ENCODE results near the gene PPIL4. TPM values are rescaled to one million over a fixed set of nuclear protein-coding genes. Genes with fewer than 3 reads are reported as not detected.

Gene PPIL4
- total RNA-seq, 1 experiment from 2014 or later = 25.0 TPM

GRCh38 chr6:149459761-149460160 lies 86.1 kb downstream of the PPIL4 start:
- no peaks in the 10 kb centered on the region for H3K27me3 ChIP-seq (ENCODE audit: low read length)
- H3K27ac ChIP-seq (ENCODE audit: low read length) = no peak overlapping the region
- H3K9me3 ChIP-seq (ENCODE audit: low read length) = no peaks in the 10 kb centered on the region
- H3K9me2 ChIP-seq (replicated peaks; ENCODE audit: insufficient read depth, low read length) = no peaks in the 10 kb centered on the region
- no peak overlapping the region for H3K4me2 ChIP-seq (ENCODE audit: low read depth, low read length, poor library complexity, severe bottlenecking)
- peaks cover 65% of the 10 kb centered on the region for H3K79me2 ChIP-seq (ENCODE audit: low read length)
- H4K20me1 ChIP-seq (ENCODE audit: insufficient read depth, low read depth, low read length) = peaks cover 36% of the 10 kb centered on the region
- H3K4me3 ChIP-seq (ENCODE audit: low read length) = no peak overlapping the region
- peaks cover 76% of the 10 kb centered on the region for H3K36me3 ChIP-seq (ENCODE audit: insufficient read depth, low read length)
- no peak for DNase-seq
- no peaks in the 10 kb centered on the region for H3K4me1 ChIP-seq (ENCODE audit: low read length)
- H2AFZ ChIP-seq (ENCODE audit: low read length) = no peak overlapping the region
- no peak overlapping the region for H3K9ac ChIP-seq (ENCODE audit: low read length)

GRCh38 chr6:149458806-149459205 lies 87.0 kb downstream of the PPIL4 start:
- H3K27ac ChIP-seq (ENCODE audit: low read length) = no peak overlapping the region
- no peaks in the 10 kb centered on the region for H3K4me1 ChIP-seq (ENCODE audit: low read length)
- no peak overlapping the region for H3K4me3 ChIP-seq (ENCODE audit: low read length)
- H3K79me2 ChIP-seq (ENCODE audit: low read length) = peaks cover 55% of the 10 kb centered on the region
- DNase-seq = no peak
- H2AFZ ChIP-seq (ENCODE audit: low read length) = no peak overlapping the region
- H3K4me2 ChIP-seq (ENCODE audit: low read depth, low read length, poor library complexity, severe bottlenecking) = no peak overlapping the region
- H3K9me2 ChIP-seq (replicated peaks; ENCODE audit: insufficient read depth, low read length) = no peaks in the 10 kb centered on the region
- no peak overlapping the region for H3K9ac ChIP-seq (ENCODE audit: low read length)
- H3K27me3 ChIP-seq (ENCODE audit: low read length) = no peaks in the 10 kb centered on the region
- H4K20me1 ChIP-seq (ENCODE audit: insufficient read depth, low read depth, low read length) = peaks cover 38% of the 10 kb centered on the region
- peaks cover 74% of the 10 kb centered on the region for H3K36me3 ChIP-seq (ENCODE audit: insufficient read depth, low read length)
- no peaks in the 10 kb centered on the region for H3K9me3 ChIP-seq (ENCODE audit: low read length)

DNA sequence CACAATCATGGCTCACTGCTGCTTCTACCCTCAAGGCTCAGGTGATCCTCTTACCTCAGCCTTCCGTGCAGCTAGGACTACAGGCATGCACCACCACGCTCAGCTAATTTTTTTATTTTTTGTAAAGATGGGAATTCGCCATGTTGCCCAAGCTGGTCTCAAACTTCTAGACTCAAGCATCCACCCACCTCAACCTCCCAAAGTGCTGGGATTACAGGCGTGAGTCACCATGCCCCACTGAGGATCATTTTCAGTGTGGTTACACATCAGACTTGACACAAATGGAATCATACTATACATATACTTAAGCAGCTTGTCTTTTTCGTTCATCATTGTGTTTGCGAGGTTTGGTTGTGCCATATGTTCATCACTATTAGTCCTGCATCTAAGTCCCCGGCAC lies 87.6 kb downstream of the PPIL4 start:
- Histone ChIP-seq H3K9me3 (ENCODE audit: low read length) (no peaks in the 10 kb centered on the region), H3K27ac (ENCODE audit: low read length) (no peak overlapping the region), H4K20me1 (ENCODE audit: insufficient read depth, low read depth, low read length) (peaks cover 38% of the 10 kb centered on the region), H3K9ac (ENCODE audit: low read length) (no peak overlapping the region), H3K27me3 (ENCODE audit: low read length) (no peaks in the 10 kb centered on the region), H3K36me3 (ENCODE audit: insufficient read depth, low read length) (peaks cover 75% of the 10 kb centered on the region), H3K4me1 (ENCODE audit: low read length) (no peaks in the 10 kb centered on the region), H3K79me2 (ENCODE audit: low read length) (peaks cover 51% of the 10 kb centered on the region), H2AFZ (ENCODE audit: low read length) (no peak overlapping the region), H3K4me3 (ENCODE audit: low read length) (no peak overlapping the region), H3K4me2 (ENCODE audit: low read depth, low read length, poor library complexity, severe bottlenecking) (no peak overlapping the region), H3K9me2 (replicated peaks; ENCODE audit: insufficient read depth, low read length) (no peaks in the 10 kb centered on the region)
- DNase-seq = no peak

GRCh38 chr6:149457316-149457884 lies 88.4 kb downstream of the PPIL4 start:
- Histone ChIP-seq H3K27ac (ENCODE audit: low read length) (no peak overlapping the region), H3K4me1 (ENCODE audit: low read length) (no peaks in the 10 kb centered on the region), H4K20me1 (ENCODE audit: insufficient read depth, low read depth, low read length) (peaks cover 38% of the 10 kb centered on the region), H3K9me3 (ENCODE audit: low read length) (no peaks in the 10 kb centered on the region), H3K27me3 (ENCODE audit: low read length) (no peaks in the 10 kb centered on the region), H3K79me2 (ENCODE audit: low read length) (peaks cover 43% of the 10 kb centered on the region), H3K4me2 (ENCODE audit: low read depth, low read length, poor library complexity, severe bottlenecking) (no peak overlapping the region), H3K36me3 (ENCODE audit: insufficient read depth, low read length) (peaks cover 80% of the 10 kb centered on the region), H3K4me3 (ENCODE audit: low read length) (no peak overlapping the region), H3K9ac (ENCODE audit: low read length) (no peak overlapping the region), H2AFZ (ENCODE audit: low read length) (no peak overlapping the region), H3K9me2 (replicated peaks; ENCODE audit: insufficient read depth, low read length) (no peaks in the 10 kb centered on the region)
- DNase-seq = no peak

GRCh38 chr6:149456311-149457021 lies 89.4 kb downstream of the PPIL4 start:
- Histone ChIP-seq H2AFZ (ENCODE audit: low read length) (no peak overlapping the region), H3K27me3 (ENCODE audit: low read length) (no peaks in the 10 kb centered on the region), H3K4me1 (ENCODE audit: low read length) (no peaks in the 10 kb centered on the region), H4K20me1 (ENCODE audit: insufficient read depth, low read depth, low read length) (peaks cover 38% of the 10 kb centered on the region), H3K9ac (ENCODE audit: low read length) (no peak overlapping the region), H3K27ac (ENCODE audit: low read length) (no peak overlapping the region), H3K4me3 (ENCODE audit: low read length) (no peak overlapping the region), H3K36me3 (ENCODE audit: insufficient read depth, low read length) (peaks cover 80% of the 10 kb centered on the region), H3K79me2 (ENCODE audit: low read length) (peaks cover 33% of the 10 kb centered on the region), H3K9me3 (ENCODE audit: low read length) (no peaks in the 10 kb centered on the region), H3K4me2 (ENCODE audit: low read depth, low read length, poor library complexity, severe bottlenecking) (no peak overlapping the region), H3K9me2 (replicated peaks; ENCODE audit: insufficient read depth, low read length) (no peaks in the 10 kb centered on the region)
- no peak for DNase-seq

- no peaks in the 10 kb centered on the region for H3K9me2 ChIP-seq (replicated peaks; ENCODE audit: insufficient read depth, low read length)
- no peak overlapping the region for H2AFZ ChIP-seq (ENCODE audit: low read length)
- no peak overlapping the region for H3K9ac ChIP-seq (ENCODE audit: low read length)
- peaks cover 37% of the 10 kb centered on the region for H4K20me1 ChIP-seq (ENCODE audit: insufficient read depth, low read depth, low read length)
- H3K4me1 ChIP-seq (ENCODE audit: low read length) = no peaks in the 10 kb centered on the region
- no peak overlapping the region for H3K4me3 ChIP-seq (ENCODE audit: low read length)
- no peaks in the 10 kb centered on the region for H3K9me3 ChIP-seq (ENCODE audit: low read length)
- peaks cover 76% of the 10 kb centered on the region for H3K36me3 ChIP-seq (ENCODE audit: insufficient read depth, low read length)
- no peaks in the 10 kb centered on the region for H3K27me3 ChIP-seq (ENCODE audit: low read length)
- no peak for DNase-seq
- H3K27ac ChIP-seq (ENCODE audit: low read length) = no peak overlapping the region
- no peak overlapping the region for H3K4me2 ChIP-seq (ENCODE audit: low read depth, low read length, poor library complexity, severe bottlenecking)
- peaks cover 25% of the 10 kb centered on the region for H3K79me2 ChIP-seq (ENCODE audit: low read length)
Measured at GRCh38 chr6:149455031-149455732, 90.7 kb downstream of the PPIL4 start.

Small RNAs within 50 kb of the gene (small RNA-seq; reads per million reads assigned to genes)
- gene RF00410 (not detected), gene RNU7-3P (0.16 reads per million)

Other genes starting within 250 kb of the PPIL4 start
- gene TAB2, start 228.3 kb downstream of the PPIL4 start, total RNA-seq (2014; rRNA removed; shearing (Covaris generic); ENCODE audit: low replicate concordance) = 8.3 and 23.4 TPM in 2 replicates
- 2.2 and 2.4 TPM in 2 replicates for gene SUMO4, start 145.8 kb downstream of the PPIL4 start, total RNA-seq (2014; rRNA removed; shearing (Covaris generic); ENCODE audit: low replicate concordance)
- gene ZC3H12D, start 61.0 kb downstream of the PPIL4 start, total RNA-seq (2014; rRNA removed; shearing (Covaris generic); ENCODE audit: low replicate concordance) = 71.0 and 92.0 TPM in 2 replicates
- 14.1 and 21.7 TPM in 2 replicates for gene GINM1, start 20.3 kb upstream of the PPIL4 start, total RNA-seq (2014; rRNA removed; shearing (Covaris generic); ENCODE audit: low replicate concordance)
- gene KATNA1, start 102.7 kb upstream of the PPIL4 start, total RNA-seq (2014; rRNA removed; shearing (Covaris generic); ENCODE audit: low replicate concordance) = 20.9 and 32.1 TPM in 2 replicates
- gene LATS1, start 172.1 kb upstream of the PPIL4 start, total RNA-seq (2014; rRNA removed; shearing (Covaris generic); ENCODE audit: low replicate concordance) = 13.5 and 29.7 TPM in 2 replicates
- gene NUP43, start 200.5 kb upstream of the PPIL4 start, total RNA-seq (2014; rRNA removed; shearing (Covaris generic); ENCODE audit: low replicate concordance) = 35.7 and 37.8 TPM in 2 replicates
- gene PCMT1, start 203.7 kb upstream of the PPIL4 start, total RNA-seq (2014; rRNA removed; shearing (Covaris generic); ENCODE audit: low replicate concordance) = 79.1 and 116 TPM in 2 replicates